GM13976 (cell line): Measurements from ENCODE around the gene PPP2R5D.

Experiments used
- DNase-seq: peaks from one replicate; pipeline ENCODE4 v3.0.0; 2012; ENCODE audit warnings: low spot score
- CTCF ChIP-seq: IDR thresholded peaks from 2 replicates; pipeline ENCODE4 v1.5.1; 2012; ENCODE audit warnings: borderline replicate concordance, mild to moderate bottlenecking; ENCODE audit not compliant: insufficient read depth; ENCODE audit errors: extremely low read depth, missing control alignments, control extremely low read depth
- in situ Hi-C: fragments of 300-500 bp; cut with MboI; formaldehyde crosslinking; loops from one replicate; pipeline ENCODE4 v1.12.0; 2022; ENCODE audit warnings: low sequenced_read_pairs, mixed read lengths, inconsistent platforms; ENCODE audit not compliant: unreplicated experiment

The PPP2R5D gene

DNA sequence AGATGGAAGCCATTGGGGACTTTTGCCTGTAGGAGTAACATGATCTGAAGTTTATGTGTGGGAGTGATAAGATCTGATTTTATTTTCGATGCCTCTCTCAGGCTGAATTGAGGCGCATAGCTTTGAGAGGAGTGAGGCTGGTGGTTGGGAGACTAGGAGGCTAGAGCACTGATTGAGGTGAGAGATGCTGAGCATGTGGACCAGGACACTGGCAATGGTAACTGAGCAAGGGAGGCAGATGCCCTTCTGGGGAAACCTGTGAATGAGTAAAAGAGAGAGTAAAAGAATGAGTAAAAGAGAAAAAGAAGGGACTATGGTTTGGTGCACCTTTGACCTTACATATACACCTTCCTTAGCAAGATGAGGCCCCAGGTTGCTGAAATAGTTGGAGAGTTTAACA lies 40.1 kb downstream of the PPP2R5D start:
- in situ Hi-C loops = no loop called here

DNA sequence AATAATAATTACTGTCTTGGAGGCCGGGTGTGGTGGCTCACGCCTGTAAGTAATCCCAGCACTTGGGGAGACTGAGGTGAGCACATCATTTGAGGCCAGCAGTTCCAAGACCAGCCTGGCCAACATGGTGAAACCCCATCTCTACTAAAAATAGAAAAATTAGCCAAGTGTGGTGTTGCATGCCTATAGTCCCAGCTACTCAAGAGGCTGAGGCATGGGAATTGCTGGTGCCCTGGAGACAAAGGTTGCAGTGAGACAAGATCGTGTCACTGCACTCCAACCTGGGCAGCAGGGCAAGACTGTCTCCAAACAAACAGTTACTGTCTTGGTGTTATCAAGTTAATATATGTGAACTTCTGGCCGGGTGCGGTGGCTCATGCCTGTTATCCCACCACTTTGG lies 42.0 kb downstream of the PPP2R5D start:
- no peak for DNase-seq
- in situ Hi-C loops = no loop called here
- TF ChIP-seq CTCF = no peak

More for the DNA sequence above, 40.1 kb downstream of the PPP2R5D start:
- no peak for DNase-seq
- TF ChIP-seq CTCF = no peak

DNA sequence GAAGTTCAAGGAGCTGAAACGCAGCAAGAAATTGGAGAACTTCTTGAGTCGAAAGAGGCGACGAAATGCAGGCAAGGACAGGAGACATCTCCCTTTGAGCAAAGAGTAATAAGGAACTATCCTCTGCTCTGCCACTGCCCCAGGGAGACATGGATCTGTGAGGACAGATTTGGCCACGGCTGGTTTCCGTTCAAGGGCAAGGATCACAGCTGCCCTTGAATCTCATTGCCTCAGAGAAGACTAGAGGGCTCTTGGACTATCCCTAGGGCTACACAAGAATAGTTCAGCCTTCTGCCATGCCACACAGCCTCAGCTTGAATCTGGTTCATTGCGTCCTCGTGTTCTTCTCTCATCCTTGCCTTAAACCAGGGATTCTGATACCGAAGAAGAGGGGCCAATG lies 44.8 kb downstream of the PPP2R5D start:
- in situ Hi-C loops = no loop called here
- TF ChIP-seq CTCF = no peak
- DNase-seq = no peak

DNA sequence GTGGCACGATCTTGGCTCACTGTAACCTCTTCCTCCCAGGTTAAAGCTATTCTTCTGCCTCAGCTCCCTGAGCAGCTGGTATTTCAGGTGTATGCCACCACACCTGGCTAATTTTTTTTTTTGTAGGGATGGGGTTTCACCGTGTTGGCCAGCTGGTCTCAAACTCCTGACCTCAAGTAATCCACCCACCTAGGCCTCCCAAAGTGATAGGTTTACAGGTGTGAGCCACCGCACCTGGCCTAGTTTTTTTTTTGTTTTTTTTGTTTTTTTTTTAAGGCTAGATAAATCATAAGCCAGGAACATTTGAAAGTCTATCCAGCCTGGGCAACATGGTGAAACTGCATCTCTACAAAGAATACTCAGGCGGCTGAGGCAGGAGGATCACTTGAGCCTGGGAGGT lies 48.0 kb downstream of the PPP2R5D start:
- TF ChIP-seq CTCF = no peak
- DNase-seq = no peak
- in situ Hi-C loops = no loop called here

DNA sequence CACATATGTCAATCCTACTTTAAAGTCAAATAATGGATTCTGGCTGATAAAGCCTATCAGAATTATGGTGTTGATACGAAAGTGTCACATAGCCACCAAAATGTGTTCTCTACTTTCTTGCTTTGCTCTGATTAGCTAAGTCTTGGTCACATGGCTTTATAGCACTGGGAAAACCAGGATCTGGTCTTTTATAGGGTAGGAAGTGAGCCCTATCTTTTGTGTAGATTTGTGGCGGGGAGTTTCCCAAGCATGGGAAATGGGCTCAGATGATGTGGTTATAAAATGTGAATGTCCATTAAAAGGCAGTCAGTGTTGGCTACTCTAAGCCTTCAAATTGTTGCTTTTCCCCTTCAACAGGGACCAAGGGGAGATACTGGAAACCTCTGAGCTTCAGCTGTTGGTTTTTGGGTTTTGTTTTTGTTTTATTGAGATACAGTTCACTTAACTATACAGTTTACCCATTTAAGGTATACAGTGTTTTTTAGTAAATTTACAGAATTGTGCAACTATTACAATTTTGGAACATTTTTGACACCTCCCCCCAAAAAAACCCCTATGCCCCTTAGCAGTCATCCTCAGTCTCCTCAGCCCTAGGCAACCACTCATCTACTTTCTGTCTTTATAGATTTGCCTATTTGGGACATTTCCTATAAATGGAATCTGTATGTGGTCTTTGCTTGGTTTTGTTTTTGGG lies 49.3 kb downstream of the PPP2R5D start:
- in situ Hi-C loops = no loop called here
- DNase-seq = no peak

DNA sequence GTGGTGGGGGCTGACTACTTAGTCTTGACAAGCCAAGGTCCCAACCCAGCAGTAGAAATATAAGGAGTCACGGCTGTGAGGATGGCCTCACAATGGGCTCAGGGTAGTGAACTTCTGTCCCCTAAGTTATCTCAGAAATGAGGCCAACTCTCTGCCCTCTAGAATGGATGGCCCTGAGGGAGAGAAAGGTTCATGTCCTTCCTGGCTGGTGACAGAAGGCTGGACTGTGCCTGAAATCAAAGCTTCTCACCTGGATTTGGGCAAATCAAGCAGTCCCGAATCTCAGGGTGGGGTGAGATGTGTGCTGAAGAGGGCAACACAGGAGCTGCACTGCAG lies 49.8 kb downstream of the PPP2R5D start:
- TF ChIP-seq CTCF = no peak
- DNase-seq = no peak
- in situ Hi-C loops = no loop called here

More for the DNA sequence above, 49.3 kb downstream of the PPP2R5D start:
- no peak for TF ChIP-seq CTCF
